ENCODE measurements around the gene LRRC52. TPM values are rescaled to one million over a fixed set of nuclear protein-coding genes. Genes with fewer than 3 reads are reported as not detected.

LRRC52 gene
- total RNA-seq, 6 experiments from 2014 or later, result not detected

GRCh38 chr1:165512816-165513215 lies 31.0 kb upstream of the LRRC52 start:
- Mint-ChIP-seq H3K4me1 (ENCODE audit: low read depth) (no peaks in the 10 kb centered on the region), H3K27me3 (ENCODE audit: insufficient read depth) (peaks cover 4% of the 10 kb centered on the region), H3K36me3 (ENCODE audit: low read depth) (no peaks in the 10 kb centered on the region), H3K9me3 (no peaks in the 10 kb centered on the region), H3K4me3 (no peak overlapping the region), H3K27ac (no peak overlapping the region)
- no peak for TF ChIP-seq CTCF (IDR thresholded peaks at IDR 0.05)
- DNase-seq, result no peak

GRCh38 chr1:165516469-165516868 lies 27.3 kb upstream of the LRRC52 start:
- H3K4me3 Mint-ChIP-seq, result no peak overlapping the region
- peaks cover 4% of the 10 kb centered on the region; the same call in 1 of the 2 replicates for H3K9me3 Mint-ChIP-seq
- H3K27me3 Mint-ChIP-seq (ENCODE audit: insufficient read depth), result peaks cover 7% of the 10 kb centered on the region
- no peak for TF ChIP-seq CTCF (IDR thresholded peaks at IDR 0.05)
- H3K27ac Mint-ChIP-seq, result no peak overlapping the region
- H3K36me3 Mint-ChIP-seq (ENCODE audit: low read depth), result no peaks in the 10 kb centered on the region
- no peak for DNase-seq
- no peaks in the 10 kb centered on the region for H3K4me1 Mint-ChIP-seq (ENCODE audit: low read depth)

- no peak for DNase-seq
- Mint-ChIP-seq H3K36me3 (ENCODE audit: low read depth) (no peaks in the 10 kb centered on the region), H3K27me3 (ENCODE audit: insufficient read depth) (peaks cover 5% of the 10 kb centered on the region), H3K4me1 (ENCODE audit: low read depth) (no peaks in the 10 kb centered on the region), H3K27ac (no peak overlapping the region), H3K4me3 (no peak overlapping the region), H3K9me3 (peaks cover 9% of the 10 kb centered on the region; the same call in 1 of the 2 replicates)
- no peak for TF ChIP-seq CTCF (IDR thresholded peaks at IDR 0.05)
Measured at GRCh38 chr1:165520646-165521045, 23.2 kb upstream of the LRRC52 start.

DNA sequence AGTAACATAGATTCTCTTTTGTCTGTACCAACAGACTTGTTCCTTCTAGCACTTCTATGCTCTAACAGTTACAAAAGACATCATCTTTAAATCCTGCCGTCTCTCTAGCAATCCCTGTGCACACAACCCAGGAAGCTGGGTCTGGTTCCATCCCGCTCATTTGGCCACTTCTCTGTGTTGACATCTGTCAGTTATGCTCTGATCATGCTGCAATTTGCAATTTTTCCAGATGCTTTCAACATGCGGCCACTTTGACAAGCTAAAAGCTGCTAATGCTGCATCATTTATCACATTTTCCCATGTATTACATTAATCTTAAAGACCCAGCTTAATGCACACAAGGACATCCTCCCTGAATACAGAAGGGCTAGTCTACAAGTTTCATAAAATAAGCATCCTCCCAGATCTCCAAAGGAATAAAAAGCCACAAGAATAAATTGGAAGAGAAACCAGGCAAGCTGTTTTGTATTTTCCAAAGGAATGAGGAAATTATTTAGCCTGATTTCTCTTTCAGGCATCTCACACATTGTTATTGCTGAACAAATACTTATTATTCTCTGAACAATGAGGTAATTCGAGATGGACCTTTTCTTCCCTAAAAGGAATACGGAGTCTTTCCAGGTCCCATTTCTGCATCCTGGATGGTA lies 19.0 kb upstream of the LRRC52 start:
- H3K4me1 Mint-ChIP-seq (ENCODE audit: low read depth), result no peaks in the 10 kb centered on the region
- no peaks in the 10 kb centered on the region for H3K36me3 Mint-ChIP-seq (ENCODE audit: low read depth)
- peaks cover 9% of the 10 kb centered on the region; the same call in 1 of the 2 replicates for H3K9me3 Mint-ChIP-seq
- no peak for TF ChIP-seq CTCF (IDR thresholded peaks at IDR 0.05)
- H3K27me3 Mint-ChIP-seq (ENCODE audit: insufficient read depth), result peaks cover 2% of the 10 kb centered on the region
- no peak overlapping the region for H3K27ac Mint-ChIP-seq
- no peak for DNase-seq
- H3K4me3 Mint-ChIP-seq, result no peak overlapping the region

GRCh38 chr1:165525708-165526107 lies 18.1 kb upstream of the LRRC52 start:
- DNase-seq, result no peak
- no peaks in the 10 kb centered on the region for H3K4me1 Mint-ChIP-seq (ENCODE audit: low read depth)
- H3K27ac Mint-ChIP-seq, result no peak overlapping the region
- H3K27me3 Mint-ChIP-seq (ENCODE audit: insufficient read depth), result peaks cover 2% of the 10 kb centered on the region; the same call in 1 of the 2 replicates
- no peaks in the 10 kb centered on the region for H3K36me3 Mint-ChIP-seq (ENCODE audit: low read depth)
- no peak for TF ChIP-seq CTCF (IDR thresholded peaks at IDR 0.05)
- H3K4me3 Mint-ChIP-seq, result no peak overlapping the region
- H3K9me3 Mint-ChIP-seq, result peaks cover 9% of the 10 kb centered on the region; the same call in 1 of the 2 replicates
